Activated naive CD8-positive, alpha-beta T cell (primary cell): Measurements from ENCODE around the gene IGSF22.

ENCODE experiments used
- H3K27ac Mint-ChIP-seq: one replicate; pipeline ENCODE4 v1.8.0; 2021; ENCODE audit warnings: mixed read lengths
- H3K27me3 Mint-ChIP-seq: one replicate; pipeline ENCODE4 v1.8.0; 2021; ENCODE audit warnings: mixed read lengths
- H3K36me3 Mint-ChIP-seq: one replicate; pipeline ENCODE4 v1.8.0; 2021; ENCODE audit warnings: mixed read lengths
- H3K4me1 Mint-ChIP-seq: one replicate; pipeline ENCODE4 v1.8.0; 2021; ENCODE audit warnings: low read depth, mixed read lengths
- H3K4me3 Mint-ChIP-seq: one replicate; pipeline ENCODE4 v1.8.0; 2021; ENCODE audit warnings: mild to moderate bottlenecking, mixed read lengths
- H3K9me3 Mint-ChIP-seq: one replicate; pipeline ENCODE4 v1.8.0; 2021; ENCODE audit warnings: low read depth, mixed read lengths

The IGSF22 gene

DNA sequence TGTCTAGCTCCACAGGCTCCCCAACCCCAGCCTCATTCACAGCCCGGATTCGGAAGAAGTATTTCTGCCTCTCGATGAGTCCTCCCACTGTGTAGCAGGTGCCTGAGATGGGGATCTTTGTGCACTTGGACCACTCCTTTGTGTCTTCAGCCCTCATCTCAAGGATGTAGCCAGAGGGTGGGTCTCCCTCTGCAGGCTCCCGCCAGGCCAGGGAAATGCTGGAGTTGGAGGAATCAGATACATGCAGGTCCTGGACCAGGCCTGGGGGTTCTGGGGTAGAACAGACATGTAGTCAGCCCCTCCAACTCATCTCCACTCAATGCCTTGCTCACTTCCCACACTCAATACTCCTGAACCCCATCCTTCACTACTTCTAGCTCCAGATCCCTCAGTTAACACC, 16.6 kb downstream of the IGSF22 start:
- Mint-ChIP-seq H3K4me3 (no peak overlapping the region), H3K36me3 (no peaks in the 10 kb centered on the region), H3K4me1 (peaks cover 24% of the 10 kb centered on the region), H3K27me3 (no peaks in the 10 kb centered on the region), H3K9me3 (no peaks in the 10 kb centered on the region), H3K27ac (no peak overlapping the region)

GRCh38 chr11:18707811-18708340, 18.1 kb downstream of the IGSF22 start:
- Mint-ChIP-seq H3K9me3 (no peaks in the 10 kb centered on the region), H3K36me3 (no peaks in the 10 kb centered on the region), H3K27ac (no peak overlapping the region), H3K27me3 (no peaks in the 10 kb centered on the region), H3K4me3 (peak overlapping the region; percentile 93), H3K4me1 (peaks cover 24% of the 10 kb centered on the region)

GRCh38 chr11:18706330-18707243, 19.4 kb downstream of the IGSF22 start:
- H3K36me3 Mint-ChIP-seq = no peaks in the 10 kb centered on the region
- H3K4me1 Mint-ChIP-seq = peaks cover 24% of the 10 kb centered on the region
- peak overlapping the region; percentile 82 for H3K27ac Mint-ChIP-seq
- H3K27me3 Mint-ChIP-seq = no peaks in the 10 kb centered on the region
- no peaks in the 10 kb centered on the region for H3K9me3 Mint-ChIP-seq
- H3K4me3 Mint-ChIP-seq = peak overlapping the region; percentile 93

DNA sequence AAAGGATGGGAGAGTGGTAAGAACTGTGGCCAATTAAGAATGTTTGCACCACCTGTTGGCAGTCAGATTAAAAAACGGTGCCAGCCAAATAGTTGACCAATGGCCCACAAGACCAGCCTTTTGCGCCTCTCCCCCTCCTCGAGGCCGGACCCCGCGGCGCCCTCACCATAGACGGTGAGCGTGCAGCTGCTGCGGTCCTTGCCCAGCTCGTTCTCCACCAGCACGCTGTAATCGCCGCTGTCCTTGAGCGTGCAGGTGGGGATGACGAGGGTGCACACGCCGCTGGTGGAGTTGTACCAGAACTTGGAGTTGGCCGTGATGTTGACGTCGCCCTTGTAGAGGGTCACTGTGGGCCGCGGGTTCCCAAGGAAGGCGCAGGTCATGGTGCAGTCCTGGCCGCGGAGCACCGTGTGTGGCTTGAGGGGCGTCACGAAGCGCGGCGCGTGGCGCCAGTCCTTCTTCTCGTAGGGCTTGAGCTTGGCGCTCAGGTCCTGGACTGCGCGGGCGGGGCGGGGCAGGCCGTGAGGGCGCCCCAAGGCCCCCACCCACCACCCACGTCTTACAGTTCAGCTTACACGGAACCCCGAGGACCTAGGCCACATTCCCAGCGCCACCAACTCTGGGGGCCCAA, 20.2 kb downstream of the IGSF22 start:
- Mint-ChIP-seq H3K4me3 (peak overlapping the region; percentile 81), H3K27ac (peak overlapping the region; percentile 74), H3K36me3 (no peaks in the 10 kb centered on the region), H3K27me3 (no peaks in the 10 kb centered on the region), H3K4me1 (peaks cover 24% of the 10 kb centered on the region), H3K9me3 (no peaks in the 10 kb centered on the region)

- peak overlapping the region; percentile 81 for H3K4me3 Mint-ChIP-seq
- no peaks in the 10 kb centered on the region for H3K27me3 Mint-ChIP-seq
- H3K27ac Mint-ChIP-seq = no peak overlapping the region
- peaks cover 26% of the 10 kb centered on the region for H3K4me1 Mint-ChIP-seq
- H3K9me3 Mint-ChIP-seq = no peaks in the 10 kb centered on the region
- no peaks in the 10 kb centered on the region for H3K36me3 Mint-ChIP-seq
Observed at GRCh38 chr11:18704698-18705097, 21.3 kb downstream of the IGSF22 start.

GRCh38 chr11:18704045-18704645, 21.8 kb downstream of the IGSF22 start:
- no peaks in the 10 kb centered on the region for H3K9me3 Mint-ChIP-seq
- no peak overlapping the region for H3K4me3 Mint-ChIP-seq
- H3K4me1 Mint-ChIP-seq = peaks cover 31% of the 10 kb centered on the region
- no peaks in the 10 kb centered on the region for H3K36me3 Mint-ChIP-seq
- no peaks in the 10 kb centered on the region for H3K27me3 Mint-ChIP-seq
- H3K27ac Mint-ChIP-seq = peak overlapping the region; percentile 6

DNA sequence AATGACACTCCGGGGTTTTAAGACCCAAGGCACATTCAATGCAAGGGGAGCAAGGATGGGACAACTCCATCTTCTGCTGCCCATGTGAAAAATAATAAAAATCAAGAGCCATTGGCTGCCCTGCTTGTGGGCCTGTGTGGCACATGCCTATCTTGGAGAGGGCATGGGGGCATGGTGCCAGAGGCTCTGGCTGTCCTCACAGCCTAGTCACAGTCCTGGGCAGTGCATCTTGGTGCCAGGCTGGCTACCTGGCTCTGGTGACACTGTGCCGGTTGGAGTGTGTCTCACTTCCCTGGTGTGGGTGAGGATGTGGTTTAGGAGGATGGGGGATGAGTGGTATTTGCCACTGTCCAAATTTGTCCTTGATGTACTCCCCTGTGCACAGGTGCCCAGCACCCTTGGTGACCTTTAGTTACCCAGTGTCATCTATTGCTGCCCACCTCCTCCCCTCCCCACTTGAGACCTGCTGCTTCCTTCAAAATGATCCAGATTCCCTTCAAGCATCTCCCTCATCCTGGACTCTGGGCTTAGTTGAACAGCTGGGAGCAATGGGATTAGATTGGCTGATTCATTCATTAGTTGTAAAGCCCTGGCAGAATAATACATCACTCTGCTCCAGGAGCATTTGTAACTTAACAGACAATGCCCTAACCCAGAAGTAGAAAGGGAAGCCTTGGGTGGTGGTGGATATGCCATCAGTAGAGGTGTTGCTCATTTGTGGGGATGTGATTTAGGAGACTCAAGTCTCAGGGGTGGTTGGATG, 22.8 kb downstream of the IGSF22 start:
- H3K4me3 Mint-ChIP-seq = no peak overlapping the region
- no peak overlapping the region for H3K27ac Mint-ChIP-seq
- no peaks in the 10 kb centered on the region for H3K27me3 Mint-ChIP-seq
- no peaks in the 10 kb centered on the region for H3K9me3 Mint-ChIP-seq
- peaks cover 34% of the 10 kb centered on the region for H3K4me1 Mint-ChIP-seq
- H3K36me3 Mint-ChIP-seq = no peaks in the 10 kb centered on the region

DNA sequence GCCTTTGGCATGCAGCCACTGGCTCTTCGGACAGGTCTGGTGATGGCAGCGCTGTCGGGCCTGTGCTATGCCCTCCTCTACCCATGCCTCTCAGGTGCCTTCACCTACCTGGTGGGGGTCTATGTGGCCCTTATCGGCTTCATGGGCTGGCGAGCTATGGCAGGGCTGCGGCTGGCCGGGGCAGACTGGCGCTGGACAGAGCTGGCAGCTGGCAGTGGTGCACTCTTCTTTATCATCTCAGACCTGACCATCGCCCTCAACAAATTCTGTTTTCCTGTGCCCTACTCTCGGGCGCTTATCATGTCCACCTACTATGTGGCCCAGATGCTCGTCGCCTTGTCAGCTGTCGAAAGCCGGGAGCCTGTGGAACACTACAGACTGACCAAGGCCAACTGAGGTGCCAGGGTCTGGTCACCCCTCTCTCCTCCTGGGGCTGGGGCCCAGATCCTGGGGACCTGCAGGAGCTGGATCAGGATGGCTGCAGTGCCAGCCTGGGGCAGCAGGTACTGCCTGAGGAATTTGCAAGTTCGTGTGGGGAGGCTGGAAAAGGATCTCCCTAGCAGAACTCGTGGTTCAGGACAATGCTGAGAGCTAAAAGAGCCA, 24.3 kb downstream of the IGSF22 start:
- H3K4me1 Mint-ChIP-seq = peaks cover 32% of the 10 kb centered on the region
- H3K27ac Mint-ChIP-seq = no peak overlapping the region
- H3K9me3 Mint-ChIP-seq = no peaks in the 10 kb centered on the region
- H3K36me3 Mint-ChIP-seq = no peaks in the 10 kb centered on the region
- no peaks in the 10 kb centered on the region for H3K27me3 Mint-ChIP-seq
- H3K4me3 Mint-ChIP-seq = no peak overlapping the region

GRCh38 chr11:18700872-18701271, 25.1 kb downstream of the IGSF22 start:
- H3K4me1 Mint-ChIP-seq = peaks cover 26% of the 10 kb centered on the region
- no peak overlapping the region for H3K27ac Mint-ChIP-seq
- H3K4me3 Mint-ChIP-seq = peak overlapping the region; percentile 50

DNA sequence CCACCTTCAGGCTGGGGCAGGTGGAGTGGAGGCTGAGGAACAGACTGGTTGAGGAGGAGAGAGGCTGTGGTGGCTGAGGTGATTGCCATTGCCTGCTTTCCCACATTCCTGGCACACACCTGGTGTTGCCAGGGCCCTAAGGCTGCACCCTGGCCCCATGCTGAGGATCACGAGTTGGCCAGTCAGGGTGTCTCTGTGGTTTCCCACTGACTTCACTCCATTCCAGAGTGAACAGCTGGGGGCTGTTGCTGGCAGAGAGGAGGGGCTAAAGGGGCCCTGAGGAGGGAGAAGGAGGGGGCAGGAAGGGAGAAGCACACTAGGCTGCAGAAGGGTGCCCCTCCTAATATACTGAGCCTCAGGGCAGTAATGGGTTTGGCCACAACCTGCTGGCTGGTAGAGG, 25.6 kb downstream of the IGSF22 start:
- peak overlapping the region; percentile 83 for H3K4me3 Mint-ChIP-seq
- H3K27me3 Mint-ChIP-seq = no peaks in the 10 kb centered on the region
- no peak overlapping the region for H3K27ac Mint-ChIP-seq
- peaks cover 21% of the 10 kb centered on the region for H3K4me1 Mint-ChIP-seq
- H3K36me3 Mint-ChIP-seq = no peaks in the 10 kb centered on the region
- no peaks in the 10 kb centered on the region for H3K9me3 Mint-ChIP-seq

More at GRCh38 chr11:18700872-18701271, 25.1 kb downstream of the IGSF22 start:
- H3K27me3 Mint-ChIP-seq = no peaks in the 10 kb centered on the region
- no peaks in the 10 kb centered on the region for H3K36me3 Mint-ChIP-seq
- no peaks in the 10 kb centered on the region for H3K9me3 Mint-ChIP-seq

DNA sequence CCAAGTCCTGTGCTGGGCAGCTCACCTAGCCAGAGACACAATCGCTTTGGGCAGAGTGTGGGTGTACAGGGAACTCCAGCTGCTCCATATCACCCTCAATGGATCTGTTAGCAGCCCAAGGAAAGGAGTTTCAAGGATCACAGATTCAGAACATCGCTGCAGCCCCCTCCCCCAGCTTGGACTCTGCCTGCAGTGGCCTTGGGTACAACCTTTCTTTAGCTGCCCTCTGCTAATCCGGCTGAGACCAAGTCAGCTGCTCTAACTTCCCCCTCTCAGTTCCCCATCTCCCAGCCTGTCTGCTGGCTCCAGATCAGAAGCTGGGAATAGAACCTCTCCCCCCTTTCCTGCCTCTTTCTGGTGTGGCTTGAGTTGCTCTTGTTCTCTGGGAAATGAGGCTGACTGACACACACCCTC, 26.1 kb downstream of the IGSF22 start:
- Mint-ChIP-seq H3K4me3 (peak overlapping the region; percentile 83), H3K4me1 (peaks cover 16% of the 10 kb centered on the region), H3K9me3 (no peaks in the 10 kb centered on the region), H3K27ac (no peak overlapping the region), H3K27me3 (no peaks in the 10 kb centered on the region), H3K36me3 (no peaks in the 10 kb centered on the region)

DNA sequence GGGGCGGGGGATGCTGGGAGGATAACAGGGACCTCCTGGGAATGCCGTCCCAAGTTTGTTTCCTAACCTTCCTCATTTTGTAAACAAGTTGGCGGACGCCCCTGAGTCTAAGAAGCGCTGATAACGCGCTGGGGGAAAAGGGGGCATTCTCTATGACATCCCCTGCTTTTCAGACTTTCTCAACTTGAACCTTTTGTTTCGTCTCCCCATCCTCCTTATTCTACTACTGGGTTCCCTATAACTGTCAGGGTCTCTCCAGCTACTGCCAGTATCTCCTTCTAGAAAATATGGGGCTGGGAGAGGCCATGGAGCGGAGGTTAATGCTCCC, 26.8 kb downstream of the IGSF22 start:
- H3K9me3 Mint-ChIP-seq = no peaks in the 10 kb centered on the region
- H3K27me3 Mint-ChIP-seq = no peaks in the 10 kb centered on the region
- H3K4me1 Mint-ChIP-seq = peaks cover 13% of the 10 kb centered on the region
- no peaks in the 10 kb centered on the region for H3K36me3 Mint-ChIP-seq
- no peak overlapping the region for H3K27ac Mint-ChIP-seq
- peak overlapping the region; percentile 83 for H3K4me3 Mint-ChIP-seq

GRCh38 chr11:18698341-18699268, 27.4 kb downstream of the IGSF22 start, which contains the start of gene TMEM86A:
TSS of gene TMEM86A (plus strand) at chr11:18698779. CDS start at chr11:18698887, 108 bp downstream.
- peak within 1 kb of the TSS; percentile 84 for H3K4me3 Mint-ChIP-seq
- peaks cover 13% of the 10 kb centered on the region for H3K4me1 Mint-ChIP-seq
- no peaks in the 10 kb centered on the region for H3K36me3 Mint-ChIP-seq
- peak within 1 kb of the TSS; percentile 51 for H3K27ac Mint-ChIP-seq
- H3K9me3 Mint-ChIP-seq = no peaks in the 10 kb centered on the region
- H3K27me3 Mint-ChIP-seq = no peaks in the 10 kb centered on the region
